HepG2 (cell line): ENCODE results near the gene DRC7. TPM values are rescaled to one million over a fixed set of nuclear protein-coding genes. Genes with fewer than 3 reads are reported as not detected.

Experiments used
- ARID5B ChIP-seq: IDR thresholded peaks from 2 replicates; pipeline ENCODE4 v1.4.0; 2020; ENCODE audit warnings: mild to moderate bottlenecking, missing genetic modification reagents
- ATF2 ChIP-seq: sonication (generic); formaldehyde crosslinking; IDR thresholded peaks from 2 replicates; pipeline ENCODE4 v1.4.0; 2020; ENCODE audit warnings: missing genetic modification reagents
- CAMTA2 ChIP-seq: sonication (generic); formaldehyde crosslinking; IDR thresholded peaks from 2 replicates; pipeline ENCODE4 v1.4.0; 2020; ENCODE audit warnings: mild to moderate bottlenecking, missing genetic modification reagents, borderline replicate concordance
- ELK4 ChIP-seq: sonication (generic); formaldehyde crosslinking; IDR thresholded peaks from 2 replicates; pipeline ENCODE4 v1.9.0; 2021; ENCODE audit warnings: missing genetic modification reagents, borderline replicate concordance
- EZH2 ChIP-seq: conservative IDR thresholded peaks from 2 replicates; pipeline ENCODE4 v1.6.1; 2012; ENCODE audit warnings: mild to moderate bottlenecking, low read depth, low read length, moderate library complexity
- FOXA3 ChIP-seq: IDR thresholded peaks from 2 replicates; pipeline ENCODE4 v1.6.1; 2016; ENCODE audit warnings: missing genetic modification reagents, missing compliant biosample characterization
- HNF4A ChIP-seq: sonication (generic); formaldehyde crosslinking; IDR thresholded peaks from 2 replicates; pipeline ENCODE4 v1.4.0; 2020; ENCODE audit warnings: missing genetic modification reagents
- PITX1 ChIP-seq: sonication (generic); formaldehyde crosslinking; IDR thresholded peaks from 2 replicates; pipeline ENCODE4 v1.5.1; 2020; ENCODE audit warnings: mild to moderate bottlenecking, missing genetic modification reagents
- RCOR2 ChIP-seq: IDR thresholded peaks from 2 replicates; pipeline ENCODE4 v1.6.1; 2016; ENCODE audit warnings: missing biosample characterization, missing genetic modification reagents
- XBP1 ChIP-seq: sonication (generic); formaldehyde crosslinking; IDR thresholded peaks from 2 replicates; pipeline ENCODE4 v1.5.0; 2020; ENCODE audit warnings: missing genetic modification reagents
- ZFAT ChIP-seq: sonication (generic); formaldehyde crosslinking; conservative IDR thresholded peaks from 2 replicates; pipeline ENCODE4 v1.8.1; 2023; ENCODE audit warnings: missing genetic modification reagents, inconsistent platforms
- ZKSCAN8 ChIP-seq: IDR thresholded peaks from 2 replicates; pipeline ENCODE4 v1.6.1; 2016; ENCODE audit warnings: borderline replicate concordance, missing genetic modification reagents, missing compliant biosample characterization
- ZNF451 ChIP-seq: sonication (generic); formaldehyde crosslinking; IDR thresholded peaks from 2 replicates; pipeline ENCODE4 v1.5.0; 2020; ENCODE audit warnings: mild to moderate bottlenecking, missing genetic modification reagents
- polyA plus RNA-seq, 8 experiments: library from polyadenylated mRNA; depleted of rRNA in 3 of 8; stranded (reverse) in 7 of 8; unstranded in 1 of 8; fragments of >200 nt; fragmentation: Illumina TruSeq in 4 of 8; extraction: Trizol in 4 of 8; gene quantifications; 2 replicates each; pipeline versions ENCODE4 v1.2.1 to v1.2.3, GENCODE V29; 2011 to 2016; ENCODE audit warnings: low read depth in 4 of 8, missing spikeins in 1 of 8, mixed read lengths in 1 of 8; ENCODE audit not compliant: insufficient read depth in 1 of 8
- total RNA-seq, 5 experiments: library from RNA; depleted of rRNA; stranded (reverse); fragments of >200 nt; fragmentation: Illumina TruSeq; extraction: Trizol; gene quantifications; 2 replicates each; pipeline ENCODE4 v1.2.3, GENCODE V29; 2016; ENCODE audit warnings: low read depth in 1 of 5
- TF ChIP-seq, protein P1 (sequence below): sonication (generic); formaldehyde crosslinking; IDR thresholded peaks from 2 replicates; pipeline ENCODE4 v1.4.0; 2020; ENCODE audit warnings: missing genetic modification reagents
- TF ChIP-seq, protein P2 (sequence below): sonication (generic); formaldehyde crosslinking; IDR thresholded peaks from 2 replicates; pipeline ENCODE4 v1.4.0; 2020; ENCODE audit warnings: mild to moderate bottlenecking, missing genetic modification reagents

The DRC7 gene
- total and polyA plus RNA-seq, 2 of the 13 experiments (the other 11 are each of a cell fraction or from before 2014, with no cell fraction given) = 2.7 to 3.4 TPM

DNA sequence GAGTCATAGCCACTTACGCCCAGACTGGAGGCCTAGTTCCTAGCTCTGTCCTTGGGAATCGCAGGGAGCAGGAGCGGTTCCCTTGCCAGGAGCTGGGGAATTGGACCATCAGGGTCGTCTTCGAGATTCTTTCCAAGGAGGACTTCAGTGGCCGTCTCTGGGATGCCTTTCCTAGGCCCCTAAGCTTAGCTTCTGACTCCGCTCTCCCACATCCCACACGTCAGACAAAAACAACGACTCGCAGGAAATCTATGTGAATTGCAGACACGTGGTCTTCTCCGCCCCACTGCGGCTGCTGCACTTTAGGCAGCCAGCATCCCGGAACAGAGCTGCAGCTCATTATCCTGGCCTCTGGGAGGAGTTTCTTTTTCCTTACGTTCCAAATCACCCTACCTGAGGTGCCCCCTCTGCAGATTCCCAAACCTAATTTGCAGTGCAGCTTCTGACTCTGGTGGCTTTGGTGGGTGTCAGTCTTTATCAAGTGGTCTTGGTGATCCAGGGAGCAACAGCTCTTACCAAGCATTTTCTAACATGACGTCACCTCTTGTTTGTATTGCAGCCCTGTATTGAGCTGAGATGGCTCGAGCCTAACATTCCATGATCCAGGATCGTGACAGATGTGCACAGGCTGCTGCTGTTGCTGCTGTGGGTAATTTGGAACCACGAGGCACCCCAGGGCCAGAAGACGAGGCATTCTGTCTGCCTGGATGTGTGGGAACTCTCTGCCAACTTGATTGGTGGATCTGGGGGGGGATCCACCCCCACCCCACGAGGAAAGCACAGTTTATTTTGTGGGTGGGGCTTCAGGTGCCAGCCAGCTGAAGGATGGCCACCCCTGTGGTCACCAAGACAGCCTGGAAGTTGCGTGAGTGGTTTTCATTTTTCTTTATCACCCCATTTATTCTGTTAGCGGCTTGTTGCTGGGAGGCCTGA, 42.1 kb downstream of the DRC7 start (continued):
- TF ChIP-seq ARID5B (CRISPR knock-in tag) = no peak
- TF ChIP-seq, protein P1, sequence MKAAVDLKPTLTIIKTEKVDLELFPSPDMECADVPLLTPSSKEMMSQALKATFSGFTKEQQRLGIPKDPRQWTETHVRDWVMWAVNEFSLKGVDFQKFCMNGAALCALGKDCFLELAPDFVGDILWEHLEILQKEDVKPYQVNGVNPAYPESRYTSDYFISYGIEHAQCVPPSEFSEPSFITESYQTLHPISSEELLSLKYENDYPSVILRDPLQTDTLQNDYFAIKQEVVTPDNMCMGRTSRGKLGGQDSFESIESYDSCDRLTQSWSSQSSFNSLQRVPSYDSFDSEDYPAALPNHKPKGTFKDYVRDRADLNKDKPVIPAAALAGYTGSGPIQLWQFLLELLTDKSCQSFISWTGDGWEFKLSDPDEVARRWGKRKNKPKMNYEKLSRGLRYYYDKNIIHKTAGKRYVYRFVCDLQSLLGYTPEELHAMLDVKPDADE (CRISPR knock-in tag) = no peak
- TF ChIP-seq HNF4A (CRISPR knock-in tag) = no peak; the same call in 1 of the 2 replicates
- TF ChIP-seq FOXA3 (CRISPR knock-in tag) = peak; percentile 70
- TF ChIP-seq XBP1 (CRISPR knock-in tag) = 0 out of 2 replicates have a peak, but pooled peaks have one; percentile 47
- TF ChIP-seq ELK4 (CRISPR knock-in tag) = no peak
- TF ChIP-seq, protein P2, sequence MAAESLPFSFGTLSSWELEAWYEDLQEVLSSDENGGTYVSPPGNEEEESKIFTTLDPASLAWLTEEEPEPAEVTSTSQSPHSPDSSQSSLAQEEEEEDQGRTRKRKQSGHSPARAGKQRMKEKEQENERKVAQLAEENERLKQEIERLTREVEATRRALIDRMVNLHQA (CRISPR knock-in tag) = no peak
- no peak for TF ChIP-seq ZNF451 (CRISPR knock-in tag)
- TF ChIP-seq ZFAT = no peak
- TF ChIP-seq RCOR2 (CRISPR knock-in tag) = no peak
- TF ChIP-seq PITX1 (CRISPR knock-in tag) = no peak; the same call in 1 of the 2 replicates
- no peak; the same call in 1 of the 2 replicates for TF ChIP-seq CAMTA2 (CRISPR knock-in tag)
- peak; percentile 98 for TF ChIP-seq ATF2
- 0 out of 2 replicates have a peak, but pooled peaks have one; percentile 21 for TF ChIP-seq ZKSCAN8 (CRISPR knock-in tag)
- TF ChIP-seq EZH2 = no peak
